HG03457 (cell line): ENCODE data around the gene PAPSS1.
"Not testable (repeated sequence)": the region's sequence is repeated elsewhere in the genome, so short reads cannot be mapped to it uniquely, and the experiment has no call there.

Experiments used
- ATAC-seq: cut with Tn5 transposase; IDR thresholded peaks from one replicate; pipeline ENCODE4 v1.9.1; 2021; ENCODE audit warnings: moderate number of reproducible peaks; ENCODE audit not compliant: unreplicated experiment

Gene PAPSS1

GRCh38 chr4:107726131-107726925 lies 6.3 kb upstream of the PAPSS1 start:
- ATAC-seq: not testable (repeated sequence)

GRCh38 chr4:107725281-107725859 lies 5.3 kb upstream of the PAPSS1 start:
- no peak for ATAC-seq

- ATAC-seq: not testable (repeated sequence)
Measured at GRCh38 chr4:107723331-107723730, 3.3 kb upstream of the PAPSS1 start.

GRCh38 chr4:107721436-107722100 lies 1.5 kb upstream of the PAPSS1 start:
- no peak for ATAC-seq

GRCh38 chr4:107719207-107719921 lies 670 bp downstream of the PAPSS1 start:
- peak; percentile 2 for ATAC-seq

- peak; percentile 31 for ATAC-seq
Measured at GRCh38 chr4:107718351-107718965, 1.6 kb downstream of the PAPSS1 start.

GRCh38 chr4:107714256-107714655 lies 5.8 kb downstream of the PAPSS1 start:
- no peak for ATAC-seq

- ATAC-seq: no peak
Measured at GRCh38 chr4:107712236-107712635, 7.8 kb downstream of the PAPSS1 start.

- ATAC-seq: no peak
Measured at GRCh38 chr4:107711831-107712230, 8.2 kb downstream of the PAPSS1 start.

GRCh38 chr4:107710493-107711459 lies 9.3 kb downstream of the PAPSS1 start:
- no peak for ATAC-seq

- ATAC-seq: no peak
Measured at GRCh38 chr4:107709916-107710315, 10.1 kb downstream of the PAPSS1 start.

GRCh38 chr4:107708225-107708624 lies 11.8 kb downstream of the PAPSS1 start:
- no peak for ATAC-seq

- ATAC-seq: no peak
Measured at GRCh38 chr4:107705742-107706556, 14.1 kb downstream of the PAPSS1 start.

GRCh38 chr4:107701565-107701964 lies 18.5 kb downstream of the PAPSS1 start:
- ATAC-seq: no peak

GRCh38 chr4:107699466-107700206 lies 20.4 kb downstream of the PAPSS1 start:
- ATAC-seq: no peak

- not testable (repeated sequence) for ATAC-seq
Measured at GRCh38 chr4:107696187-107696586, 23.8 kb downstream of the PAPSS1 start.

GRCh38 chr4:107693132-107693531 lies 26.9 kb downstream of the PAPSS1 start:
- no peak for ATAC-seq

GRCh38 chr4:107692202-107692601 lies 27.8 kb downstream of the PAPSS1 start:
- no peak for ATAC-seq
